Stimulated activated CD4-positive, alpha-beta T cell treated with anti-CD3 and anti-CD28 coated beads, Interleukin-12 subunit alpha, Interleukin-12 subunit beta, amount 100 ng/mL, for 24 hours (primary cell): ENCODE data around the gene PLXNA2.

ENCODE experiments used
- DNase-seq, 2 experiments: peaks; one replicate each; pipeline ENCODE4 v3.0.0-alpha.2; 2020; ENCODE audit warnings: low read depth in 2 of 2

PLXNA2 gene

DNA sequence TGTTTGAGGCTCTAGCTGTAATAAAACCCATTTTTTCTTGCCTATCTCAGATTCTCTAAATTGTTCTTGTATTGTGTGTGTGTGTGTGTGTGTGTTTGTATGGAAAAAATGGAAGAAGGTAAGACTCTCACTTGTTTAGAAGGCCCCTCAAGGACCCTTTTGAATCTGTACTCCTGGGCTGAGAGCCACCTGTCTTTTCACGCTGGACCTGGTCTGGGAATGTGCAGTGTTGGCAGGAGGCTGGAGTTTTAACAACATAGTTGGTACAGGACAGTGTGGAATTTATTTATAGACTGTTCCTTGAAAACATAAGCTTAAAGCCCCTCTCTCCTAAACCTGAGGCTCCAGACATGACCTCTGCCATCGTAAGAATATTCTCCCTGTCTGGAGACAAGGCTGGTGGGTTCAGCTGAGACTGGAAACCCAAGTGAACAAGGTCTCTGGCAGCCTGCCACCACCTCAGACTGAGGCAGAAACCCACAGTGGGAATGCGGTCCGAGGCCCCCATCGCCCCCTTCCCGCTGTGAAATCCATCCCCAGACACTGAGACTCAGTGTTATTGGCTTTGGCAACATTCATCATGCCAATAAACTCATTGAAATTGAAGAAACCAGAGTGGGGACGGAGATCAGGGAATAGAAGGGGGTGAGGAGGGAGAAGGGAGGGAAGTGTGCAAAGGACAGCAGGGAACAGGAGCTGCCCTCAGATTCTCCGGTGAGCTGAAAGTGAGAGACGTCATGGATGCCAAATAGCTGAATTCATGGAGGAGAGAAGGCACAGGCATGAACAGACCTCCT, 24.6 kb upstream of the PLXNA2 start:
- no peak for DNase-seq

DNA sequence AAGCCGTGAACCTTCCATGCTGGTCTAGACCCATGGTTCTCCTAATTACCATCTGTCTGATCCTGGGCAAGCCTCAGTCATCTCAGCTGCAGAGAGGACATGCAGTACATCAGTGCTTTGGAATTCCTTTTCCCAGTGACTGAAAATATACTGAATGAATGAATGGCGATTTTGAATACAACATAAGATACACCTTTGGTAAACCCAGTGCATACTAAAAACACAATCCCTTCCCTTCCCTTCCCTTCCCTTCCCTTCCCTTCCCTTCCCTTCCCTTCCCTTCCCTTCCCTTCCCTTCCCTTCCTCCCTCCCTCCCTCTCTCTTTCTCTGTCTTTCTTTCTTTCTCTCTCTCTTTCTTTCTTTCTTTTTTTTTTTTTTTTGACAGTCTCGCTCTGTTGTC, 21.3 kb upstream of the PLXNA2 start:
- no peak for DNase-seq

DNA sequence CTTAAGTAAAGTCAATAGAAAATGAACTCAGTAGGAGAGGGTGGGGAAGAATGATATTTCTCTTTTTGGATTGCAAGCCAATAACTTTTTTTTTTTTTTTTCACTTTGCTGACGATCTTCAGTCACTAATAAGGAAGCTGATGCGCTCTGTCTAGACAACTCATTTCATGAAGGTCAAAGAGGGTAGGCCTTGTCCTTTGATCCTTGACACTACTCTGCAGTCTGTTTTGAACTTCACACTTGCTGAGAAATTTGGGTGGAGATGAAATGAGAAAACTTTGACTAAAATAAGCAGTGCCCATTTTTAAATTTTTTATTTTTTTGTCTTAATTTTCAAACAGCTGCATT, 20.9 kb upstream of the PLXNA2 start:
- no peak for DNase-seq

DNA sequence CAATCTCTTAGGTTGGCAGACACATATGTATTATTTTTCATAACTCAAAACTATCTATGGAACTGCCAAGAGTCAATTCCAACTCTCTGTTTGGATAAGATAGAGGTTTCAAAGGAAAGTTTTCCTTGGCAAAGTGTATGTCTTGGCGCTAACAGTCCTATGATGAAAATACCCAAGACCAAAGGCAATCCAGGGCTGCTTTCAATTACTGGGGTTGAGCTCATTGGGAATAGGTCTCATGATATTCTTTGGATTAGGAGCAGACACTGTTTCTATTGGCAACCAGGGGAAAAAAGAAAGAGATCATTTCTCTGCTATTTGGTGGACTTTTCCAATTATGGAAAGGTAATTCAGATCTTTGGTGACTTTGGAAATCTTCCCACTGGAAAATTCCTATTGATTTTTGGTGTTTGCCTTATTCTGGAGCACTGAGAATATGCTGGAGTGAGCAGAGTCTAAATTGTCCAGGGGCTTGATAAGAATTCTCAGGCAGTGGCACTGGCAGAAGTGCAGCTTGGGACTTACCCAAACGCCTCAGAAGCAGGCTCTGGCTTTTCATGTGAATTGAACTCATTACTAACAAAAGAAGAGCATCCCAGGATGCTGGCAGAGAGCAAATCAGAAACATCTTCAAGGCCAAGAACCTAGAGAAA, 20.4 kb upstream of the PLXNA2 start:
- DNase-seq: no peak

DNA sequence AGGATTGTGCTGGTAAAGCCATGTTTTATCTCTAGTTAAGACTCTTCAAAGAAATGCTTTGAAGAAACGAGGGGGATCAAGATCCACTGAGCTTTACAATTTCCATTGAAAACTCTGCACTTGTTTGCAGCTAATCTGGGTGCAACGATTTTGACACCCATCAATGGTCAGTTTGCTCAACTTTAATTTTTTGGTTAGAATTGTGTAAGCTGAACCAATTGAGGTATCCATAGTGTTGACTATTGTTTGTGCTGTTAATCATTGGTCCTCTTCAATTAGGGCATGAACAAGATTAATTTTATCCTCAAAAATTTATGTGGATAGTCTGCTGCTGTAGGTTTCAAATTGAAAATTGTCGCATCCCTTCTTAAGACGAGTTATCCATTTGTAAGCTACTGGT, 17.7 kb upstream of the PLXNA2 start:
- no peak for DNase-seq

DNA sequence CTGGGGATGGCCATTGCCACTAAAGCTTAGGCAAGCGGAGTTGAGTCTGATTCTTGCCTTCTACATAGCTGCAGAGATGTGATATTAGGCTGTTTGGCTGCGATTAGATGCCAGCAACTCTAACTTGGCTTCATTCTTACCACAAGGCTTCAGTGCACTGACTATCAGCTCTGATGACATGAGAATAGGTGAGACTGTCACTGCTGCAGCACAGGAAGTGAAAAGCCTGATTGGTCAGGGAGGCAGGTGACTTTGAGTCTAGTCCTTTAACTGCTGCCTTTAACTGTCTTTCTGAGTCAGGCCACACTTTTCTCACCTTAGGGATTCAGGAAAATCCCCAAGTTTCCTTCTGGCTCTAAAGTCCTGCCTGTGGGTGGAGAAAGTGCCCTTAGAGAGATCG, 14.1 kb upstream of the PLXNA2 start:
- DNase-seq: no peak

DNA sequence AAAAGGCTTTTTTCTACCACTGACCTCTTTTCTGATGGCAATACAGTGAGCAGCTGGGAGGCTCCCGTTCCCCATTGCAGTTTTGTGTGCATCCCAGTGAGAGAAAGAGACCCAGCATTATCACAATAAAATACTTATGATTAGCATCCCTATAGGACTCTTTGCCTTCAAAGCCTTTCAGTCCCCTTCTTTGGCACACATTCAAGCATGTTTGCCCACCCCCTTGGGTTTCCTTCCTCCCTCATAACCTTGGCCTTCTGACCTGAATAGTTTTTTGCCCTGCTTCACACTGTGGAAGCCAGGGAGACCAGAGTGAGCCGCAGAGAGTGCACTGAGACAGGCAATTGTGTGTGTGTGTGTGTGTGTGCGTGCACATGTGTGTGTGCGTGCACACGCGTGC, 13.2 kb upstream of the PLXNA2 start:
- no peak for DNase-seq

DNA sequence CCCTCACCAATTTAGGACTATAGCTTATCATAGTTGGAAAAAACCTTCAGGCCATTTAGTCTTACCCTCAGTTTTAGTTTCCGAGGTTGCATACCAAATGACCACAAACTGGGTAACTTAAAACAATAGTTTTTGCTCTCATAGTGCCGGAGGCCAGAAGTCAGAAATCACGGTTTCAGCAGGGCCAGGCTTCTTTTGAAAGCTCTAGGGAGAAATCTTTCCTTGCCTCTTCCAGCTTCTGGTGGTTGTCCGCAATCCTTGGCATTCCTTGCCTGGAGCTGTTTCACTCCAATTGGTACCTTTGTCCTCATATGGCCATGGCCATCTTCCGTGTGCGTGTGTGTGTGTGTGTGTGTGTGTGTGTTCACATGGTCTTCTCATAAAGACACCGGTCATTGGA, 12.4 kb upstream of the PLXNA2 start:
- no peak for DNase-seq

DNA sequence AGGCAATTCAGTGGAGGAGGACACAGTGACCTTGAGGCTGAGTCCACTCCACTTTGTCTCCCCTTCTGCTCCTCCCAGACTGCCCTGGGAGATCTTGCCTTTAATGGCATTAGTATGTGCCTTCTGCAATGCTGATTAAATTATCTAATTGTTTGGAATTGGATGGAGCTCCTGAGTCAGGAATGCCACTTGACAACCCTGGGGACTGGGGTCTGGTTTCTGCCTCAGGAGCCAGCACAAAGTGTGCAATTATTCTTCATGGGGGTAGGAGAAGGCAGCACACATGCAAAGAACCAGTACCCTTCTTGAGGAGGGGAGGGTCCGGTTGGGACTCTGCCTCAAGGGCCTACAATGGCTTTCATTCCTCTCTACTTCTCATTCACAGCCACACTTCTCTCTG, 11.9 kb upstream of the PLXNA2 start:
- DNase-seq: no peak

DNA sequence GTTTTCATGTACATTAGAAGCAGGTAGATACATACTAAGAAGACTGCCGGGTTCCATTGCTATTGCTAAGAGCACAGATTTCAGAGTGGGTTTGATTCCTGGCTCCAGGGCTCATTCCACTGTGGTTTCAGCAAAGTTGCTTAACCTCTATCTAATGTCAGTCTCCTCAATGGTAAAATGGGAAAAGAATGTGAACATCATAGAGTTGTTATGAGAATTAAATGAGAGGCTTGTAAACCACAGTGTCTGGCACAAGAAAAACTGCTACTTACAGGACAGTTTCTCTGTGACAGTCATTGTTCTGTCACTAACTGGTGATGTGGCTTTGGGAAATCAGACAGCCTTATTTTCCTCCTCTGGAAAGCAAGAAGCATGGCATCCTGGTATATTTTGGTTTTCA, 10.7 kb upstream of the PLXNA2 start:
- no peak for DNase-seq

DNA sequence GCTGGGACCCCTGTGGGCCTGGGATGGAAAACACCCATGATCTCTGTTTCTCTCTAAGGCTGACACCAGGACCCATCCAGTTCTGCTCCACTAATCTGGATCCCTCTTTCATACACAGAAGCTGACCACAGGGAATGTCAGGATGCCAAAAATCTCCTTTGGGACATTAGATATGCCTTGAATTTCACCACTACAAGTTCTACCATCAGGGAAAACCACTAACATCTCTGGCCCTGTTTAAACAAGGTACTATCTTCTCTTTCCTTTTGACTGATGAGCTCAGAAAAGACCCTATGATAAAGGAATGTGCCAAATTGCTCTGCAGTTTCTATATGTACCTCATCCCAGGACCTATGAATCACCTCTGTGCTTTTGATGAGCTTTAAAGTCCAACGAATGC, 10.2 kb upstream of the PLXNA2 start:
- DNase-seq: no peak

DNA sequence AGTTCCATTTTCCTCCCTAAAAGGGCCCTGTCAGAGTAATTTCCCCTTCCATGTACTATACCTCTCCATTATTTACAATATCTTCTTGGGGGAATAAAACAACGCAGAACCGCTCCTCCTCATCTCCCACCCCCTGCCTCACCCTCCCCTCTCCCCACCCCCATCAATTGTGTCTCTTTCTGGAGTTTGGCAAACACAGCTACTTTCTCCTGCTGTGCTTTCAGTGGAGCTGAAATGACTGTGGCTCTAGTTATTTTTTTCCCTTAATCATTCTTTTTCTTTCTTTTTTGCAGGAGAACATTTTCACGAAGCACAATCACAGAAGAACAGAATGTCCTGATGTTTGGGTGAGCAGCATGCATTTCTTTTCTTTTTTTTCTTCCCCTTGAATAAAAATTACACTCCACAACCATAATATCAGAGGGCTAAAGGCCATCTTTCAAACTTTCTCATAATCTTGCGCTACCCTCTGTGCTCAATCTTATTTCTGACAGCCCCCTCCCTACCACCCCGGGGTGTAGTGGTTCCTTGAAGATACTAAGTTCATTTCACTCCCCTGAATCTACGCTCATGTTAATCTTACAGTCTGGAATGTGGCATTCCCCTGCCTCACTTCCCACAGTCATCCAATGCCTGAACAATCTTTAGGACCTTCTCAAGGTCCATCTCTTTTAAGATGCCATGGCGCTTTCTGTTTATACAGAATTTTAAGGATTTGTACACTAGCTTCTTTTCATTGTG, 8.8 kb upstream of the PLXNA2 start:
- no peak for DNase-seq

DNA sequence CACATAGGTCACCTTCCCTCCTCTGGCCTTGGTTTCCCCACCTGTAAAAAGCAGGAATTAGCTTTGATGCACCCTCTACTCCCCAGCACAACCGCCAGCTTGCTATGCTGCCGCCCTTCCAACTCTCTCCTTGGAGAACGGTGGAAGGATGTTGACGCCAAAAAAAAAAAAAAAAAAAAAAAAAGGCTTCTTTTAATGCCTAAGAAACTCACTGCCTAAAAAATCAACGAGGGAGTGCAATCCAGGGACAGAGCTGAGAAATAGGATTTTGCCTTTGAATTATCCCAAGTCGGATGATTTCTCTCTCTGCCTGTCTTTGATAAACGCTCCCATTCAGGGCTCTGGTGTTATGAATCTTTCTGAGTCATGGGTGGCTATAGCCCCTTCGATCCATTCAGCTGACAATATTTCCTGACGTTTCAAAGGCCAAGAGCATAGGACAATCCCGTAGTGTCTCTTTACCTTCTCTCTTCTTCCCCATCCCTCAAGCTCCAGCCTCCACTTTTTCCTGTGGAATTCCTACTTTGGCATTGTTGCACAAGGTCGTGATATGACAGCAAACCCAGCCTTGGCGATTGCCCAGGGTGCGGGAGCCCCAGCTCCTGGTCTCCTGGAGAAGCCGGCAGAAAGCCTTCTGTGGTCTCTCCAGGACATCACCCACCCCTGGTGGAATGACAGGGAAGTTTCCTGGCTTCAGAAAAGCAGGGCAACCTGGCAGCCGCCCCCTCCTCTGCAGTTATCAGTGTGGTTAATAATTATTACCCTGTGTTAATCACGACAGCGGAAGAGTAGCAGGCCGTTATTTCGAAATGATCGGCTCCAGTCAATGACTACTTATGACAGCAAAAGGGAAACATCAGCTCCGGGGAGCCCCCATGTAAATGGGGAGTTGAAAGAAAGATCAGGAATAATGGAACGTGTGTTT, 8.0 kb upstream of the PLXNA2 start:
- no peak for DNase-seq

DNA sequence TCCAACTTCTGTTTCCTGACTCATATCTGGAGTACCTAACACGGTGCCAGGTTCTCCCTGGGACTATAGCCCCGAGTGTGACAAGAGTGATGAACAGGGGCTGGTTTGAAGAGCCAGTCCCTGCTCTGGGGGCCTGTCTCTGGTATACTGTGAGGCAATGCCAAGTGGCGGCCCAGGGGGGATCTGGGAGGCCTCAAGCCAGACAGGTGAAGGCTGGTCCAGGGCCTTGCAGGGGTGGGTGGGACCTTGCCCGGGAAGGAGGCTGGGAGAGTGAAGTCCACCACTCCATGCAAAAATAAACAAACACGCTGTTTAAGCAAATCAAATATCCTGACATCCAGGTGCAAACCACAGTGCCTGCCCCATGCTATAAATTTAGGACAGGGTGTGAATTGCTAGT, 6.8 kb upstream of the PLXNA2 start:
- no peak for DNase-seq

DNA sequence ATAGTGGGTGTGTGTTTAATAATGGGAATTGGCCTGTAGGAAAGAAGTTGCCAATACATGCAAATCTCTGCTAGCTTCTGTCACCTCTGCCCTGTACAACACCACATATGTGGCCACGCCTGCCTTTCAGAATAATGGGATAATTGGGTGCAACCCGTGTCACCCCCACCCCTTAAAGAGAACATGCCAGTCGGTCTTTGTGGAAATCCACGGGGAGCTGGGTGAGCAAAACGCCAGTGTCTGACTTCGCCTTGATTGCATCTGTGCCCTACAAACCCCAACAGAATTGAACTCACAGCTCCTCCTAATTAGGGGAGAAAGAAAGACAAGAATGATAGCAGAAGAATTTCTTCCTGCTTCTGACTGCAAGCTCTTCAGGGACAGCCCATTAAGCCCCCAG, 6.4 kb upstream of the PLXNA2 start:
- no peak for DNase-seq

DNA sequence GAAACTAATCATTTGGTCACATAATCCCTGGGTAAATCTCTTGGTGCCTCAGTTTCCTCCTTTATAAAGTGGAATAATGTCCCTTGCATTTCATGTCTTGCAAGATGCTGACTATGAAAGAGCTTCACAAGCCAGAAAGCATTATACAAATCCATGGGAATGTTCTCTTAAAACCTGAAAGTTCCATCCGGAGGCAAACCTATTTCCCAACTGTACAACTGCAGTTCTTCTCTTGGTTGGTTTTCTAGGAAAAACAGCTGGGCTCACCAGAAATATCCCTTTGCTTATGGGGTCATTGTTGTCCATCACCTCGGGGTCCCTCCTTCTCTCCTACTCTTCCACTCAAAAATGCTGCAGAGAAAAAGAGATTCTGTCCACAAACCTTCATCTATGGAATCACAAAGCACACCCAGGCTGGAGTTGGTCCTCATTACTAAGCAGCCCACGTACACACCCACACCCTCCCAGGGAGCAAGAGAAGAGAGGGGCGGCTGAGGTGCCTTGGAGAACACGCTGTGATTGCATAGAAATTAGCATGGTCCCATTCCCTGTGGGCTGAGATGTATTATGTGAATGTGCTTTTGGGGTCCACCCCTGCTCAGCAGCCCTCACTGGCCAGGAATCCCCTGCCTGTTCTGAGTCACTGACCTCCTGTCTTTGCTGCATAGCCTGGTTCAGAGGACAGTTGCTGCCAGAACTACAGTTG, 5.0 kb upstream of the PLXNA2 start:
- no peak for DNase-seq

DNA sequence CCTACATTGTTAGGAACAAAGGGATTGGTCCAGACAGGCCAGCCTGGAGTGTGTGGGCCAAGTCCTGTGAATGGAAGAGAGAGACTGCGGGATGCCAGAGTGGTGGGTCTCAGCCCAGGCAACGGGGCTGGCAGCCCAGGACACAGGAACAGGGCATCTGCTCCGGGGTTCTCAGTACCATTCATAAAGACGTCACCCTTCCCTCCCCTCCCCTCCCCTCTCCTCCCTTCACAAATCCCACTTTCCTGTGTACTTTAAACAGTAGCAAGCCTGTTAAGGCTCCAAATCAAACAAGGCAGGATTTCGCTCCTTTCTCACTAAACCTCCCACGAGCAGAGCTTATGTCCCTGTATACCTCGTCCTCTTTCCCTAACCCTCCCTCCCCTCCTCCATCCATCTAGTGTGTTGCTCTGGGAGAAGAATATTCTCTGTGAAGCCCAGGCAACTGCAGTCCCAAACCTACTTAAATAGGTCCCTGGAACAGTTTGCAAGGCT, 4.2 kb upstream of the PLXNA2 start:
- no peak for DNase-seq

DNA sequence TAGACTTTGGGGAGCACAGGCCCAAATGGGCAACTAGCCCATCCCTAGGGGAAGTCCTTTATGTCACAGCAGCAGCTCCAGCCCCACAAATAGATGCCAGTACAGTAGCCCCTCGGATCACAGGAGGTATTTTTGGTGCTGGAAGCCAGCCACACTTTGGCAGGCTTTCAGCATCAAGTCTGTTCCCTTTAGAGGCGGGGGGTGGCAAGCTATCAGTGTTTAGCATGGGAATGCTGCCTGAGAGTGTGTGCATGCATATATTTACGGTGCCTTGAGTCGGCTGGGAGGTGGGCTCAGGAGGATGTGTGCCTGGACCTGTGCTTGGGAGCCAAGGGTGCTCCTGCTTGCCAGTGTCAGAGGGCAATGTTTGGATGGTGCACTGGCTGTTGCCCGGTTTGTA, 3.5 kb upstream of the PLXNA2 start:
- no peak for DNase-seq

DNA sequence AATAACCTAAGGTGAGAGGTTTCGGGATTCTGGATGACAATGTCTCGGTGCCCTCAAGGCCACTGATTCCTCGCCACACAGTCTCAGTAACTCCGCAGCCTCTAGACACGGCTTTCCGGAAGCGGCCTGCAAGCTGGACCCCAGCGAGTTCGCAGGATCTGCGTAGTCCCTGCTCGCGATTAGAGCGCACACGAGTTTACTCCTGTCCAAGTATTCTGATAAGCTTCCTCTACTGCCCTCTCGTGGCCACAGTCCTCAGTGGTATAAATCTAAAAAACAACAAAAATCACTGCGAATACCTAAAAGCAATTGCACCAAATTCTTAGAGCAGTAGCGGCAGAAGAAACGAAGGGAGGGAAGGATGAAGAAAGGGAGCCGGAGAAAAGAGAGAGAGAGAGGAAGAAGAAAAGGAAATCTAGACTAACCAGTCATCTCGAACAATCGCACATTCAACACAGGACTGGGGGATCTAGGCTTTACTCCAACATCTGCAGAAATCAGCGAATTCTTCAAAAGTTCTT, 1.1 kb upstream of the PLXNA2 start:
- peak; percentile 49 to 81 for DNase-seq

DNA sequence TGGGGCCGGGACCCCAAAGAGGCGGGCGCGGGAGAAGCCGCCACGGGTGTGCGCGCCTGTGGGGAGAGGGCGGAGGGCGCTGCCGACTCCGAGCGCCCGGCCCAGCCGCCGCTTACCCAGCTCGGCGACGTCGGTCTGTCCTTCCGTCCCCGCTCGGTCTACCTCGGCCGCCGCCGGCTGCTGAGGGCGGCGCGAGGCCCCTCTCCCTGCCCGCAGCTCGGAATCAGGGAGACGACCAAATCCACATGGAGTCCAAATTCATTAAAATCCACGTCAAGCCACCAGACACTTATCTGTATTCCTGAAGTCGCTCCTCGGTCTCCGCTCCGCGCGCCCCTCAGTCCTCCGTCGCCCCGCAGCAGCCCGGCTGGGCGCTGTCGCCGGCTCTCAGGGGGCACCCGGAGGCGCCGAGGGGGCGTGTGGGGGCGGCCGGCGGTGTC, 637 bp downstream of the PLXNA2 start:
- DNase-seq: no peak
